T-helper 22 cell (primary cell): ENCODE measurements around the gene IL36G.

Experiments used
- DNase-seq: peaks from one replicate; pipeline ENCODE4 v3.0.0-alpha.2; 2020; ENCODE audit warnings: low read depth

IL36G gene

DNA sequence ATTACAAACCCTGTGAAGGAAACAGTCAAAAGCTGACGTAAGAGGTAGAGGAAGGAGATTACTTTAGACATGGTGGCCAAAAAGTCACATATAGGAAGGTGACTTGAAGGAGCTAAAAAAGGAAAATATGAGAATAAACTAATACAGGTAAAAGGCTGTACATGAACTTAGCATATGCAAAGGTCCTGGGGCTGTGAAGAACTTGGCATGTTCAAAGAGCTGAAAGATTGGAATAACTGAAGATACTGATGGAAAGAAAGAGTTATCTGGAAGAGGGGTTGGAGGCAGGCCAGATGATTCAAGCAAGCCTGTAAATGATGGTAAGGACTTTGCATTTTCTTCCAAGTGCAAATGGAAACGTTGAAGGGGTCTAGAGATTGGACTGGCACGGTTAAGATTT lies 40.7 kb downstream of the IL36G start:
- no peak for DNase-seq

DNA sequence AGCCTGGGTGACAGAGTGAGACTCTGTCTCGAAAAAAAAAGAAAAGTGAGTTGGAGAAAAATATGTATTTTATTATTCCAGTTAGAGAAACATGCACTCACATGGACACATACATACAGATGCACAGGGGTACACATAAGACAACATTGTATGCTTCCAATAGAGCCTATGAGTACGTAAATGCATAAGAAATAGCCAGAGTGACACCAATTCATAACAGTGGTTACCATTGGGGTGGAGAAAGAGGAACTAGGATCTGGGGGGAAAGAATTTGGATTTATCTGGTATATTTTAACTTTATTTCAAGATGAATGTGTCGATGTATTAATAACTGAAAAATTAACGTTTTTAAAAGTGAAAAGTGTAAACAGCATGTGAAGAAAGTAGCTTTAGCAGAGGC lies 43.5 kb downstream of the IL36G start:
- no peak for DNase-seq

DNA sequence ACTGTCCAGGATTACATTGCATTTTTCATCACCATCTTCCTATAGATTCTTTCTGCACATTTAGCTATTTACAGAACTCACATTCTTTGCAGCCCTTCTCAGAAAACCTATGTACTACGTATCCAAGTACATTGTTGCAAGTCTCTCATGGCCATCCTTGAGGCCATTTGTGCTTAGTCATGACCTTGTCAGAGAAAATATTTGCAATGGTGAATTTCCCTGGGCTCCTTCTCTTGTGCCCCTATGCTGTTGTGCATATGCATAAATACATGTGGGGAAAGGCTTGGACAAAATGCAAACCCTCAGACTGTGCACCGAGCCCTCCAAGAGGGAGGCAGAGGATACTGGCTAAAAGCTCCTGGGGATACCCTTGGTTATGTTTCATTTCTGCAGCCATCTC lies 47.0 kb downstream of the IL36G start:
- DNase-seq, result no peak

DNA sequence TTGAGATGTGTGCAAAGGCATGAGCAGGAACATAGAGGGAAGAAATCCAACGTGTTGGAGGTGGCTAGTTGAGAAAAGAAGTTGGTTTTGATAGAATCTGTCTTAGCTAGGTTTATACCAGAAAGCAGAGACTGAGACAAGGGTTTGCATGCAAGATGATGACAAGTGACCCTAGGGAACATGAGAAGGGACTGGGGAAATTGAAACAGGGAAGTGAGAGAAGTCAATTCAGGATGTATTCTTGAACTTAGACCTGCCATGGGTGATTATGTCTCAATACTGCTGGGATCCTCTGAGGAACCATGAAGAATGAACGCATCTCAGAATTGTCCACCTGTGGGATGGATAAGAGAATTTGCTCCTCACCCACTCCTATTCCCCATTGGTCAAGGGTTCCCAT lies 47.9 kb downstream of the IL36G start:
- DNase-seq, result no peak

DNA sequence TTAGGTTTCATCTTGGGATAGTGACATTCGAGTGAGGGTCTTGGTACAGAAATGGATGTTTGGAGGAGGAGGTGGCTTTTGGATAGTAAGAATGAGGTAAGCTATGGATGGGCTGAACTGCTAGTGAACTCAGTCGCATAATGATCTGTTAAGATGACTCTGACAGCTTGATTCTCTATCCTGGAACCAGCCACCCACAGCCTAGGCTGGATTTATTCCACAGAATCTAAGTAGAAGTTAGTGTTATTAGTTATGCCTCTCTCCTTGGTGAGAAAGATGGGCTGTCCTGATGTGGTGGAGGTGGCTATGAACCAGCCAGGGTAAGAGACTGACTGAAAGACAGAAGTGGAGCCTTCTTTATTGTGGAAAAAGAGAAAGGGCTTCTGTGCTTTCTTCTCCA lies 49.9 kb downstream of the IL36G start:
- no peak for DNase-seq

DNA sequence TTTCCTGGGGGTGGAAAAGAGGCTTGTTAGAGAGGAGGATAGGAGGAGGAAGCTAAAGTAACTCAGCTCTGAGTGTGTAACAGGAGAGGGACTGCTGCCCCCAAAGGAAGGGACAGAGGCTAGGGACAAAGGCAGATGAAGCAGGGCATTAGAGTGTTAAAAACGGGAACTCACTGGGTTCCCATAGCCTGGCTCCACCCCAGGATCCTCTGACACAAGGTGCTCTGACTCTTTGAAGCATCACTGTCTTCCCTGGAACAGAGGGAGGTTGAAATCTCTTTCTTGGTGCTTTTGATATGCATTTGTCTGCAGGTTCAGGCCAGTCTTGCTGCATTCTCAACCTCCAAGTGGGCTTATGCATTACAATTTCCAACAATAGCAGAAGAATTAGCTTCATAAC lies 50.3 kb downstream of the IL36G start:
- DNase-seq, result no peak

DNA sequence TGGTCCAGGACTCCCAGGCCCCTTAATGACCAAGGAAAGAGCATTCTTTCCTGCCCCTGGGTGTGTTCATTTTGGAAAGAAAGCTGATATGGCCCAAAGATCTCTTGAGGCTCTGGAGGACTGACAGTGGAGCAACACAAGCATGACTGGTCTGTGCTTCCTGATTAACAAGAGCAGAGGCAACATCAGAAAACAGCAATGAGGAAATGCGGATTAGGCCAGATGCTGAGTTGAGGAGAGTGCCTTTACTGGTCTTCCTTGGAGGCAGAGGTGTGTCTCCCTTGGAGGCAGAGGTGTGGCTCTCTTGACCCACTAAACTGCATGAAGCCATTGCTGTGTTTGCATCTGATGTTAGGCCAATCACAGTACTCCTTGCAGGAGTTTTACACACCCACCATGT lies 54.9 kb downstream of the IL36G start:
- DNase-seq, result no peak

DNA sequence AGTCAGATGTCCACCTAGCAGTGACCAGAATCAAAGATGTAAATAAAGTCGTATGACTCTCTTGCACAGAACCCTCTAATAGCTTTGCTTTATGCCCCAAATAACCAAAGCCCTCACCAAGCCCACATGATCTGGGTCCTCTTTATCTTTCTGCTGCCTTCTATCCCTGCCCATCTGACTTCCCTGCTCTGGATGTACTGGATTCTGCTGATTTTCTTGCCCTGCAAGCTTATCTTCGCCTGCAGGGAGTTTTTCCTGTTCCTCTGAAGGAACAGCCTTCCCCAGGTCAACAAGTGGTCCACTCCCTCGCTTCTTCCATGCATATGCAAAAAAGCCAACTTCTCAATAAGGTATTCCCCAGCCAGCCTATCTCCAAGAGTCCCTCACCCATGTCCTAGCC lies 56.2 kb downstream of the IL36G start:
- no peak for DNase-seq
